NCI-H1694 (cell line): ENCODE measurements around the gene PPP1R12C.
"Not testable (repeated sequence)": the region's sequence is repeated elsewhere in the genome, so short reads cannot be mapped to it uniquely, and the experiment has no call there.

Source experiments
- DNase-seq: peaks from one replicate; lab custom pipeline; 2025; lab: John Stamatoyannopoulos, UW

The PPP1R12C gene

GRCh38 chr19:55112246-55112776 lies 5.1 kb downstream of the PPP1R12C start:
- DNase-seq: no peak

DNA sequence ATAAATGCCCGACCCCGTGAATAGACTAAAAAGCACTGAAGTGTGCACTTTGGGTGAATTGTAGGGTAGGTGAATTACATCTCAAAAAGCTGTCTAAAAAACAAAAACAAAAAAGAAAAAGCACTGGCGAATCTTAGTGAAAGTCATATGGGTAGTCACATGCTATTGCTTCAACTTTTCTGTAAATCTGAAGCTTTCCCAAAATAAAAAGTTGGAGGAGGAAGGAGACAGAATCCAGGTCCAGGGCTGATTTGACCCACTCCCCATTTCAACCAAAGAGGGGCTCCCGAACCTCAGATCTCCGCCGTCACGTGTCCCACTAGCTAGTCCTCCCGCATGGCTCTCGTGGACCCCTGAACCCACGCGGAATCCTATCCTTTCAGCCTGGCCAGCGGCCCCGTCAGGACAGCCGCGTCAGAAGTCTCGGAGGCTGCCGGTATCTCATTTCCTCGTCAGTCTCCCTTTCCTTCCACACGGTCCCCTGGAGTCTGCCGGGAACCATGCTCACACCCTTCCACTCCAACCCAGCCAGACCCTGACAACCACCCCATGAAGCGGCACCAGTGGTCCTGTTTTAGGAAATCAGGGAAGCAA lies 6.1 kb downstream of the PPP1R12C start:
- DNase-seq: no peak

DNA sequence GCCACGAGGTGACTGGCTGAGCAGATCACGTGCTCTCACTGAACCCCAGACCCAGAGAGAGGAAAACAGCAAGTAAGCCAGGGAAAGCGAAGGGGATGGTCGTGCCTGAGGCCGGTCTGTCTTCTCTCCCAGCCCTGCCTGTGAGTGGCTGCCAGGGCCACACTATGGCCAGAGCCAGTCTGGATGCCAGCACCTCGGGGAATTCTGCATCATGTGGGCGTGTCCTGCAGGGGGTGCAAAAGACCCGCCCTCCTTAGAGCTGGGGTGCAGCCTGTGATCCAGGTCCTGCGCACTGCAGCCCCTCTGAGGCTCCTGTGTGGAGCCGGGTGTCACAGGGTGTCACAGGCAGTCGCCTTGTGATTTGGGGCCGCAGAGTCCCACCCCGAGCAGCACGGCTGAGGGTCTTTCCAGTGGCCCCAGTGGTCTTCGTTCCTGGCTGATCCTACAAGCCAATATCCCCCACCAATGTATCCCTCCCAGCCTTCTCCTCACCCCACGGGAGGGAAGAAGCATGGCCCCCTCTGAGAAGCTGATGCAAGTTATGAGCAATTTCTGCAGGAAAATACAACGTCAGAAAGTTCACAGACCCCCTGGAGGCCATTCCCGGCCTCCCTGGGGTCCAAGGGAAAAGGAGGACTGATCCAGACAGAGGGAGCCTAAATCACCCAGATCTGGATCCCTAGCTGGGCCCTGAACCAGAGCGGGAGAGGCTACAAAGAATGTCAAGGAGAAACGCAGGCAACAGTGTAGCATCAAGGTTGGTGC lies 7.7 kb downstream of the PPP1R12C start:
- DNase-seq: no peak

DNA sequence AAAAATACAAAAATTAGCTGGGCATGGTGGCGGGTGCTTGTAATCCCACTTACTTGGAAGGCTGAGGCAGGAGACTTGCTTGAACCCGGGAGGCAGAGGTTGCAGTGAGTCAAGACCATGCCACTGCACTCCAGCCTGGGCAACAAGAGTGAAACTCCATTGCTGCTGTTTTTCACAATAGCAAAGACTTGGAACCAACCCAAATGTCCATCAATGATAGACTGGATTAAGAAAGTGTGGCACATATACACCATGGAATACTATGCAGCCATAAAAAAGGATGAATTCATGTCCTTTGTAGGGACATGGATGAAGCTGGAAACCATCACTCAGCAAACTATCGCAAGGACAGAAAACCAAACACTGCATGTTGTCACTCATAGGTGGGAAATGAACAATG lies 10.2 kb downstream of the PPP1R12C start:
- DNase-seq: not testable (repeated sequence)

- DNase-seq: no peak
Observed at GRCh38 chr19:55106591-55106990, 10.8 kb downstream of the PPP1R12C start.

GRCh38 chr19:55105237-55105636 lies 12.2 kb downstream of the PPP1R12C start:
- no peak for DNase-seq

- DNase-seq: no peak
Observed at GRCh38 chr19:55103190-55103589, 14.2 kb downstream of the PPP1R12C start.

- DNase-seq: no peak
Observed at GRCh38 chr19:55101261-55101660, 16.2 kb downstream of the PPP1R12C start.

- no peak for DNase-seq
Observed at GRCh38 chr19:55099557-55100506, 17.6 kb downstream of the PPP1R12C start.

- DNase-seq: no peak
Observed at GRCh38 chr19:55098716-55099556, 18.5 kb downstream of the PPP1R12C start.

GRCh38 chr19:55097864-55098715 lies 19.3 kb downstream of the PPP1R12C start:
- no peak for DNase-seq

GRCh38 chr19:55096061-55096701 lies 21.3 kb downstream of the PPP1R12C start:
- no peak for DNase-seq

GRCh38 chr19:55095260-55096060 lies 22.0 kb downstream of the PPP1R12C start:
- no peak for DNase-seq

- no peak for DNase-seq
Observed at GRCh38 chr19:55094456-55095259, 22.8 kb downstream of the PPP1R12C start.

DNA sequence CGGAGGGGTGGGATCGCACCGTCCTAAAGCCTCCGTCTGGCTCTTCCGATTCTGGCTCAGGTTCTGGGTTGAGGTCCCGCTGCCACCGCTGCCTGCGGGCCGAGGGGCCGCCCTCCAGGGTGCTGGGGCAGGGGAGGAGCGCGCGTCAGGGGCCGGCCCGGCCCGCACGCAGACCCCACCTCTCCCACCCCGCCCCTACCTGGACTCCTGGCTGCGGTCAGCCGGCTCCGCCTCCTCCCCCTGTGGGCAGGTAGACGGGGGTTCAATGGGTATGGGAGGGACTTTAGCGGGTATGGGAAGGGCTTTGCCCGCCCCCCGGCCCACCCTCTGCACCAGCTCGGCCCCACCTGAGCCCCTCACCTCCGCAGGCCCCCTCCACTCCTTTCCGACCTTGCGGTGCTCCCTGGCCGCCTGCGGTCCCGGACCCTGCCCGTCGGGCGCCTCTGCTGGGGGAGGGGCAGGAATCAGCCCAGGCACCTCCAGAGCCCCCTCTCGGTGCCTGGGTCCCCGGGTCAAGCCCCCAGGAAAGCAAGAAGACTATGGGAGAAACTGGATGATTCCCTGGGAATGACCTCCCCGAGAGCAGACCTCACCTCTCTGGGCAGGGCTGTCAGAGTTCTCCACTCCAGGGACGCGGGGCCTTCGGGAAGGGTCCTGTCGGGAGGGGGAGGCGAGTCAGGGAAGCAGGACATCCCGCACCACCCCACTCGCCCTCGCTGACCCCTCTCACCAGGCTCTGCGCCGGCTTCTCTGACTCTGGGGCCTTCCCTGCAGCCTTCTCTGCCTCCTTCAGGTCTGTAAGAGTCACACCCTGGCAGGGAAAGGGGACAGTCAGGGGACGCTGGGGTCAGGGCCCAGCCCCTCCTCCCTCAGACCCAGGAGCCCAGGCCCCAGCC lies 24.8 kb downstream of the PPP1R12C start:
- no peak for DNase-seq

- no peak for DNase-seq
Observed at GRCh38 chr19:55091955-55092354, 25.5 kb downstream of the PPP1R12C start.
